SW480 (cell line): ENCODE results near the gene POU2AF1.
A peak's percentile ranks its signal among the peaks of the same experiment; 100 is the strongest.
"Not testable (repeated sequence)": the region's sequence is repeated elsewhere in the genome, so short reads cannot be mapped to it uniquely, and the experiment has no call there.

ENCODE experiments used
- DNase-seq: peaks from one replicate; pipeline ENCODE4 v3.0.0-alpha.2; 2016; ENCODE audit warnings: low spot score

POU2AF1 gene

DNA sequence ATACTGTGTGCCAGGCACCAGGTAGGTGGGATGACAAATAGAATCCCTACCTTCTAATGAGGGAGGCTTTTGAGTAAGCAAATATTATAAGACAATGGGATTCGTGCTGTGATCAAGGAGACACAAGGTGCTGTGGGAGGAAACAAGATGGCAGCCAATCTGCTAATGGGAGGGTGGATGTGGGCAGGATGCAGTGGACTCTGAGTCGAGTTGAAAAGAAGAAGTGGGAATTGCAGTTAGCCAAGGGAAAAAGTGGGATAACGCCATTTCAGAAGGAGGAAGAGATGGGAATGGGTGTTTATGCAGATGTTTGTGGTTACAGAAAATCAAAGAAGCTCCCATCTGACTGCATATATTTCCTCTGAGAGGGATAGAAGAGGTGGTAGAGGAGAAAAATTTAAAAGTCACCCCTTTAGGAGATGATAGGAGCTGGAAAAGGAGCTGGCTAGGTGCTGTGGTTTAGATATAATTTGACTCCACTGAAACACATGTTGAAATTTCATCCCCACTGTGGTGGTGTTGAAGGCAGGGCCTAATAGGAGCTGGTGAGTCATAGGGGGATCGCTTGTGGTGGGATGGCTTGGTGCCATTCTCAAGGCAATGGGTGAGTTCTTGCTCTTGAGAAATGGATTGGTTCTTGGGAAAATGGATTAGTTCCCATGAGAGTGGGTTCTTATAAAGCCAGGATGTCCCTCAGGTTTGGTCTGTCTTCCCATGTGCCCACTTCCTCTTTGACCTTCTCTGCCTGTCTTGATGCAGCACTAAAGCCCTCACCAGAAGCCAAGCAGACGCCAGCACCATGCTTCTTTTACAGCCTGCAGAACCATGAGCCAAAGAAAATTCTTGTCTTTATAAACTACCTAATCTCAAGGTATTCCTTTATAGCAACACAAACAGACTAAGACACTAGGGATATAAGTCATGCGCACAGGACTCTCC, 30.0 kb upstream of the POU2AF1 start:
- peak; percentile 33 for DNase-seq

DNA sequence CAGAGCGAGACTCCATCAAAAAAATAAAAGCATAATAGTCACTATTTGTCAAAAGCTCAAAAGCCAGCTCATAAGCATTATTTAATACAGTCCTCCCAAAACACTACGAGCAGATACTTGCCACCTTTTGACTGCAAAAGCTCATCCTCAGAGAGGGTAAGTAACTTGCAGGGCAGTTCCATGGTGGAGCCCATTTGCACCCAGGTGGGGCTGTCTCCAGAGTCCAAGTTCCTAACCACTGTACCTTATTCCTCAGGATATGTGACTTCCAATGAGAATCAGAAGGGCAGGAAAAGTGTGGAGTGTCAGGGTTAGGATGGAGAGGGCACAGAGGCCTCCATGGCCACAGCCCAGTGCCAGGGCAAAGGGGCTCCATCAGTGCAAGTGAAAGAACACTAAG, 28.6 kb upstream of the POU2AF1 start:
- DNase-seq: no peak

DNA sequence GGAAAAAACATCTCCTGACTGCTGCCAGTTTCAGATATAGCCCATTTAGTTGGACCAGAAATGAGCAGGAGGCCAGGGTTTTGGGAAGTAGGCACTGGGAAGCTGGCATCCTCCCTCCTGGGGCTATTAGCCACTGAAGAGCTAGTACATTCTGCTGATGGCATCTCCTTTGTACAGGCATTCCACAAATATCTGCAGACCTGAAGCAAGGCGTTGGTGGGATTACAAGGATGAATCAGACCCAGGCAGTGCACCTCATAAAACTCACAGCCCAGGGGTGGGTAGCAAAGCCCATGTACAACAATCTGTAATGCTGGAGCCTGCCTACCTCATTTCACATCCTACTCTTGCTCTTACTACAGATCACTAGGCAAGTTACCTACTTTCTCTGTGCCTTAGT, 27.5 kb upstream of the POU2AF1 start:
- DNase-seq: peak; percentile 41

DNA sequence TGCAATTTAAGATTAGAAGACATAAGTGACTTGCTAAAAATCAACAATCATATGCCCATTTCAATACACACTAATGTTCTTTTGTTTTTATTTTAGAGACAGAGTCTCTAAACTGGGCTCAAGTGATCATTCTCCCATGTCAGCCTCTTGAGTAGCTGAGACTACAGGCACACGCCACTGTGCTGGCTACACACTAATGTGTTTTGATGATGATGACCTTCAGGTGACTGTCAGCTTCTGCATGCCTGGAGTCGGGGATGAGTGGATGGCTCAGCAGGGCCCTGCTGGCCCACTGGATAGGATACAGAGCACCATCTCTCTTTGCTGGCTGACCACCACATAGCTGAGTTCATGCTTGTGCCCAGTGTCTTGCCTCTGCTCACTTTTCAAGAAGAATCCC, 27.0 kb upstream of the POU2AF1 start:
- no peak for DNase-seq

DNA sequence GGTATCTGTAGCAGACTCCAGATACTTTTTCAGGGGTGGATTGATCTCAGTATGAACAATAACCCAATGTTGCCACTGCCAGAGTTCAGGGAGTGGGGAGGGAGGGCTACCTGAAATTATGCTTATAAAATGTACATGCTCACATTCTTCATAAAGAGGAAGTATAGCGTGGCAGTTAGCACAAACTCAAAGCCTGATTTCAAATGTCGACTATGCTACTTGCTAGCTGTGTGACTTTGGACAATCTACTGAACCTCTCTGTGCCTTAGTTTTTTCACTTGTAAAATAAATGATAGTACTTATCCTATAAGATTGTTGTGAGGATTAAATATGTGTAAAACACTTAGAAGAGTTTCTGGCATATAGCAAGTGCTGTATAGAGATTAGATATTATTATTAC, 26.5 kb upstream of the POU2AF1 start:
- DNase-seq: no peak

DNA sequence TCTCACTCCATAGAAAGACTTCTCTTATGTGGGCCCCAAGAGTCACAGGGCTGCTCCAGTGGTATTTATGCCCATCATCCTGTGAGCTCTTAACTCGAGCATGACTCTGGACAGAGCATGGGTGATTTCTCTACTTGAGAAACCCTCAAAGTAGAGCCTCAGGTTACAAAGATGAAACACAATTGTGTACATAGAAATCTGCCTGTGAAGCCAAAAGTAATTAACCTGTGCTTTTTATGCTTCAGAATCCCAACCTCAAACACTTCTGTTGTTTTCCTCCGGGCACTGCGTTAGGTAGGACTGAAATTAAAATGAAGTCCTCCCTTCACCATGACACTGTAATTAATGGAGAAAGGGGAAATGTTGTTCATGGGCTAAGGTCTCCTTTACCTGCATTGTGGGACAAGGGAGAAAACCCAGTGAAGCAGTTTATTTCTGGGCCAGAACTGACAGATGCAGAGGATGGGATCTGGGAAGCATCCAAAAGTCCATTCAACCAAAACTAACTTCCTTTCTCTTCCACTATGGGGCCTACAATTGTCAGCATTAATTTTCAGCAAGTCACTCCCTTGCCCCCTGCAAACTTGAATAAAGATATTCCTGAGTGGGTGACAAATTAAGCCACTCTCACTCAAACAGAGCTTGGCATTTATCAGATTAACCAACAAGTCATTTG, 24.1 kb upstream of the POU2AF1 start:
- no peak for DNase-seq

DNA sequence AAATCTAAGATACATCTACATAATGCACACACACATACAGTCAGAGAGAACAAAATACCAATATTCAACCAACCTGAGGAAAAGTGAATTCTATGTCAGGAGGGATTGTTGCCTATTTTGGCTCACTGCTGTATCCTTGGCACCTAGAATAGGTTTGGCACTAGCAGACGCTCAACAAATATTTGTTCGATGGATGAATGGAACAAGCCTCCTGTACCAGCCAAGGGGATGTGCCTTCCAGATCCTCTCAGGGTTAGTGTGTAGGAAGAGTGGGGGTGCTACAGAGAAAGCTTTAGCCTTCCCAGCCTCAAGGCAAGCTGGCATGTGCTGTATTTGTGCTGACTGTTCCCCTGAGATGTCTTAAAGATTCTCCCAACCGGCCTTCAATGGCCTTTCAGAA, 23.3 kb upstream of the POU2AF1 start:
- DNase-seq: no peak

DNA sequence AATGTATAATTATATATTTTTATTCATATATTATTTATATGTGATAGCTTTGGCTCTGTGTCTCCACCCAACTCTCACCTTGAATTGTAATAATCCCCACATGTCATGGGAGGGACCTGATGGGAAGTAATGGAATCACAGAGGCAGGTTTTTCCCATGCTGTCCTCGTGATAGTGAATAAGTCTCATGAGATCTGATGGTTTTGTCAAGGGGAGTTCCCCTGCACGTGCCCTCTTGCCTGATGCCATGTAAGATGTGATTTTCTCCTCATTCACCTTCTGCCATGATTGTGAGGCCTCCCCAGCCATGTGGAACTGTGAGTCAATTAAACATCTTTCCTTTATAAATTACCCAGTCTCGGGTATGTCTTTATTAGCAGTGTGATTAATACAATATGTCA, 22.9 kb upstream of the POU2AF1 start:
- not testable (repeated sequence) for DNase-seq

DNA sequence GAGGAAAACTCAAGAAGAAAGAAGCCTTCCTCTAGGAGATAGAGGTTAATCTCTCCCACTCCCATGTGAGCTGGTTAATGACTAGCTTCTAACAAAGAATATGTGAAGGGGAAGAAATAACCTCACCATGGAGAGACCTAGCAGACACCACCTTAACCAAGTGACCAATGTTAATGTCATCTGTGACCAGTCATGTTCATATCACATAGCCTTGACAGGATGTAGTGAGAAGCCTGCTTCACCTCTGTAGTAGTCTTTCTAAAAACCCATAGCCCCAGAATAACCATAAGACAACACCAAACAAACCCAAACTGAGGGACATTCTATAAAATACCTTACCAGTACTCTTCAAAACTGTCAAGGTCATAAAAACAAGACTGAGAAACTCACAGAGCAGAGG, 21.5 kb upstream of the POU2AF1 start:
- no peak for DNase-seq

DNA sequence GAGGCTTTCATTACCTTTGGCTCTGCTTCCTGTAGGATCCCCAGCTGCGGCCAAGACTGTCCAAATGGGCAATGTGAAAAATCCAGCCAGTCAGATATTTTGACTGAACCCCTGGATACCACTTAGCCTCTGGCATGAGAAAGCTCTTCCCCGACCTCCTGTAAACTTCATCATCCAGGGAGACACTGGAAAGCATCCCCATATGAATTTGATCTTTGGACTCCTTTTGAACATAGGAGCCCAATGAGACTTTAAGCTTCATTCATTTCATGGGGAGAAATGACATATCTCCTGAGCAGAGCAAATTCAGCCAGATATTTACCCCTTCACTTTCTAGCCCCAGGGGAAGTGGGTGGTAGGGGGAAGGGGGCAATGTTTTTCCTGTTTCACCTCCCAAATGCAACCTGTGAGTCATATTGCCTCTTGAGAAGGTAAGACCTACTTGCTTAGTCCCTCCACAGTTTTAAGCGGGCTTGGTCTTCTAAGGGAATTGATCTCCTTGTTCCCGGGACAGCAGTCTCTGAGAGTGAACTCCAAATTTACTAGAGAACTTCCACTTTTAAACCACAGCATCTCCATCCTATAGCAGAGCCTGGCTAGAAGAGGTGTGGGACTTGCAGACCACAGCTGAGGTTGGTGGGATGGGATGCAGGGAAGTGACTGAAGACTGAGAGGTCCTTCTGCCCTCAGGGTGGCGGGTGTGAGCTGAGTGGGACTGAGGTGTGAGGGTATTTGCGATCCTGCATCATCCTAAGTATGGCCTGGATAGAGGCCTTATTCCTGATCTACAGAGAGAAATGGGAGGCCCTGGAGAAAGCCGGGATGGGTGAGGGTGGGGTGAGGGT, 20.3 kb upstream of the POU2AF1 start:
- DNase-seq: no peak

DNA sequence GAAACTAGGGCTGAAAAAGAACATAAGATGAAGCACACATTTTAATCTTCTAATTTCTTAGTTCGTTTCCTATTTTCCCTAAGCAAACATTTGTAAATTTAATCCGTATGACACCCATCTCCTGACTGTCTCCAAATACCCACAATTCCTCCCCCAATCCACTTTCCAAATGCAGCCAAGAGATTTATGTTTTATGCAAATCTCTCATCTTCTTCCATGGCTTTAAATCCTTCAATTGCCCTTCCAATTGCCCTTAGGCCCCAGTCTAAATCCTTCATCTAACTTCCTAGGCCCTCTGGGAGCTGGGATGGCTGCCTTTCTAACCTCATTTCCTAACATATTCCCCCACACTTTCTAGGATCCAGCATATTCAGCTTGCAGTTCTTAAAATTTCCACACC, 18.0 kb upstream of the POU2AF1 start:
- DNase-seq: no peak

DNA sequence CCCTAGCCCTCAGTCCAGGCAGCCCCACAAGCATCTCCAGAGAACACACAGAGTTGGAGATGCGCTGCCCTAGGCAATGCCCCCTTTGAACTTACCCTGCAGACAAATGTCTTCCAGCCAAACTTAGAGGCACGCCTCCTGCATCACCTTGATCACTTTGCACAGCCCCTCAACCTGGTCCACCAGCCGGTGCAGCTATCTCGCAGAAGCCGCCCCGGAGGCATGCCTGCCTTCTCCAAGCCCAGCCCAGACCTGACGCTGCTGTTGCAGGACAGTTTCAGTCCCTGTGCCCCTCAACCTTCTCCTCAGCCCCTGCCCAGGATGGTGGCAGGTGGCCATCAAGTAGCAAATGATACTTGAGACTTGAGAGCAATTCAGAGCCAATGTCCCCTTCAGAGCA, 16.7 kb upstream of the POU2AF1 start:
- no peak for DNase-seq

DNA sequence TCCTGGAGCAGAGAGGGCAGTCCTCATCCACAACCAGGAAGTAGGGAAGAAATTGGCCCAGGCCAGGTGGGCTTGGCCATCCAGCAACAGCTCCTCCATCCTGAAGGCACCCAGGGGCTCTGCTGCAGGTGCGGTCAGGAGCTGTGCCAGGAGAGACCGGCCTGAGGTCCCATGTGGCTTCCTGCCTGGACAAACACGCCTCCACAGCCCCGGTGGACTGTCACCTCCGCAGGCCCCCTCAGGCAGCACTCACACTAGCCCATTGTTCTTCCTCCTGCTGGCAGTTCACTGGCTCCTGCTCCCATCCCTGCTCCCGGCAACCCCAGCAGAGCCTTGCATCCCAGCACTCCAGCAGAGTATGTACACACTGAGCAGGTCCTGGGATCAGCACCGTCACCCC, 16.0 kb upstream of the POU2AF1 start:
- peak; percentile 52 for DNase-seq

DNA sequence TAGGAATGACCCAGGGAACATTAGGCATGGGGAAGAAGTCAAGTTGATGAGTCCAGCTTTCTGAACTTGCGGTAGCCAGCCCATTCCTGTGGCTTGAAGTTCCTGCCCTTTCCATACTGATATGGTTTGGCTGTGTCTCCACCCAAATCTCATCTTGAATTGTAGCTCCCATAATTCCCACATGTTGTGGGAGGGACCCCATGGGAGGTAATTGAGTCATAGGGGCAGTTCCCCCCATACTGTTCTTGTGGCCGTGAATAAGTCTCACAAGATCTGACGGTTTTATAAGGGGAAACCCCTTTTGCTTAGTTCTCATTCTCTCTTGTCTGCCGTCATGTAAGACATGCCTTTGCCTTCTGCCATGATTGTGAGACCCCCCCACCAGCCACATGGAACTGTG, 15.1 kb upstream of the POU2AF1 start:
- not testable (repeated sequence) for DNase-seq

DNA sequence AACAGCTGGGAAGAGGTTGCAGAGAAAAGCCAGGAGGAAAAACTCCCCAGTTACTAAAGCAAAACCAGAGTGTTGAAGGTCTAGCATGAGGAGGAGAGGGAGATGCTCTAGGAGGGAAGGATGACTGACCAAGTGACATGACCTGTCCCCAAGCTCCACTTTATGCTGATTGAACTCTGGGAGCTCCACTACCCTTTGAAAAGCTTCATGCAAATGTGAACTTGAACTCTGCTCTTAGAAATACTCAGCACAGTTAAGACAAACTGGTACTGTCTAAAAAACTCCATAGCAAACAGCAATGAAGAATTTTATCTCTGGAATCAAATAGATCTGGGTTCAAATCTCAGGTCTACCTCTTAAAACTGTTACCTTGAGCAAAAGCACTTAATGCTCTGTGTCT, 14.5 kb upstream of the POU2AF1 start:
- no peak for DNase-seq

DNA sequence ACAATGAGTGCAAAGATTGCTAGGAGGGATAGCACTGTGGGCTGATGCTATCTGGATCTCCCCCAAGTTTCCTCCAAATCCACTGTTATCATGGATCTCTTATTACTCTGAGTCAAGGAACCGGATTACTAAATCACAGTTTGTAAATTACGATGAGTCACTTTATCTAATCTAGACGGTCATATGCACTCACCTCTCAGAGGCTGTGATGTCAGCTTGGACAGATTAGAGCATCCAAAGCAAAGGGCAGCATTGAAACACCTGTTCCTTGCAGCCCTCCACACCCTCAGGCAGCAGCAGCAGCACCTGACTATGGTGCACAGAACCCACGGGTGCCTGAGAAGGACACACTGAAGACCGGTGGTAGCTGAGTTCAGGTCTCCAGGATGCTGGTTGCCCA, 14.0 kb upstream of the POU2AF1 start:
- no peak for DNase-seq

DNA sequence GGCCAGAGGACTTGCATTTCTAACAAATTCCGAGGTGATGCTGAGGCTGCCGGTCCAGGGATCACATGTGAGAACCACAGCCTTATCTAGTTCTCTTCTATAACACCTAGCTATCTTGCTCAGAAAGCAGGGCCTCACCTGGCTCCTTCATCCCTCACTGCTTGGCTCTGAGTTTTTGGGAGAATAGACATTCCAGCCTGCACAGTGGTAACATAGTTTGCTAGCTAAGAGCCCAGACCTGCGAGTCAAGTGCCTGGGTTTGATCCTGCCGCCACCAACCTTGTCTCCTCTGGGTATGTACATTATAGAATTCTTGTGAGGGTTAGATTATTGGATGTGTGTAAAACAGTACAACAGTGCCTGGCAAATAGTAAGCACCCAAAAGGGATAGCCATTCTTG, 13.5 kb upstream of the POU2AF1 start:
- no peak for DNase-seq

DNA sequence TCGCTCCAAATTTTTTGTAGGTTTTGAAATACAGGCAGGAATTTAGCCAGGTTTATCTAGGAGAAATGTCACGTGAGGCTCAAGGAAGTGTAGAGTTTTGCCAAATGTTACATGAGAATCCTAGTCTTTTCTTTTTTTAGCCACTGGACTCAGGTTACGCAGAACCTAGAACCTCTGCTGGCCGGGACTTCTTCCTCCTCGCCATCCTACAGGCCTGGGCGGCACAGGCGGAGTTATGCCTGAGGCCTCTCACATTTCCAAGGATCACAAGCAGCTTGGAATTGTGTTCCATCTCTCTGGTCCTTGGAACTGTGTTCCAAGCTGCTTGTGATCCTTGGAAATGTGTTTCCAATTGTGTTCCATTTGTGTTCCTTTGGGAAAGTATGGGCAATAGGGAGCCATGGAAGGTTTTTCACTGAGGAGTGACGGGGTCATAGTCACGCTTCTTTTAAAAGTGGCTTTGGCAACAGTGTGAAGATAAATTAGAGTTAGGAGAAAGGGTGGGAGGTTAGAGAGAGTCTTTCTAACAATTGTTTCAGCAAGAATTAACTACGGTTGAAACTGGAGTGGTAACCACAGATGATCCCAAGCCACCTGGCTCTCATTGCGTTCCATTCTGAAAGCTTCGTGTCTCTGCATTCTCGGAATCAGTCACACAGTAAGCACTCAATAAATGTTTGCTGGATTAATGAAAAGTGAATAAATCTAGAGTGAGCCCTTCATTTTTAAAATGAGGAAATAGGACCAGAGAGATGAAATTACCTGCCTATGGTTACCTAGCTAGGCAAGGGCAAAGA, 12.5 kb upstream of the POU2AF1 start:
- no peak for DNase-seq

DNA sequence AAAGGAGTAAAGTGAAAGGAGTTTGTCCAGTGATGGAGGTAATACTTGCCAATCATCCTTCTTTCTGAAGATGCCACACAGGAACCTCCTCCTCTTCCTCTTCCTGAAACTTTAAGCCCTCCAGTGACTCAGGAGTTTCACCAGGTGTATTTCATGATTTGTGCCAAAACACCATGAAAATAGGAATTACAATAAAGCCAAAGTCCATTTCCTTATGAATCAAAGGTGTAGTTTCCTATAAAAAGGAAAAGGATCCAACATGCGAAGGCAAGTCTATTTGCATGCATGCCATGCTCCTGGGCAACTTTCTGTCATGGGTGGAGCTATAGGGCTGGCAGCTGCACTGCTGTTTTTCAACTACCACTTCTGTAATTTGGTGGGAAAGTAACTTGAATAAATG, 9.8 kb upstream of the POU2AF1 start:
- DNase-seq: no peak

DNA sequence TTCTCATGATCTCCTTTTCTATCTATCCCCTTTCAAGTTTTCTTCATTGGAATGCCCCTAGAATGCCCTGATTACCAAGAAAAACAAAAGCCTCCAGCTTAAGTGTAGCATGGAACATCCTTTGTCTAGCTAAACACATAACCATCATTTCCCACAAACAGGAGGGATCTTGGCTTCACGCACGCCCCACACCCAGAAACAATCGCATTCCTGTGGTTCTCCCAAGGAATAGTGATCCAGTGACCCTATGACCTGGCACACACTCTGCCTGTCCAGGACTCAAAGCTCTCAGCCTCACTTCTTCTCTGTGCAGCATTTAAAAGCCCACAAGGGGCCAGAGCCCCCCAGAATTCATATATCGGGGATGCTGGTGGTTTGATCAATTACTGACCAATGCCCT, 9.3 kb upstream of the POU2AF1 start:
- no peak for DNase-seq

DNA sequence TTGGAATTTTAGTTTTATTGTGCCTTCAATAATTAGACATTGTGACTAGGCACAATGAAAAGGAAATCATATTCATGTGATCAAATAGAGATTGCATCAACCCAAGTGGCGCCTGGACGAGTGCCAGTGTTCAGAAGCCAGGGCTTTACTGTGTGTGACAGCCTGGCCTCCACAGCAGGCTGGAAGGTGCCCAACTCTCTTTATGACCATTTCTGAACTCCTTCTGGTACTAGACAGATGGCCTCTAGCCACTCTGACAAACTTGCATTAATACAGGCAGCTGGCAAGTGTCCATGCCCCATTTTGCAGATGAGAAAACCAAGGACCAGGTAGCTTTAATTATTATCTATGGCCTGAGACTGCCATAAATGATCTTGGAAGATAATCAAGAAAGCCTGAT, 8.3 kb upstream of the POU2AF1 start:
- DNase-seq: no peak

DNA sequence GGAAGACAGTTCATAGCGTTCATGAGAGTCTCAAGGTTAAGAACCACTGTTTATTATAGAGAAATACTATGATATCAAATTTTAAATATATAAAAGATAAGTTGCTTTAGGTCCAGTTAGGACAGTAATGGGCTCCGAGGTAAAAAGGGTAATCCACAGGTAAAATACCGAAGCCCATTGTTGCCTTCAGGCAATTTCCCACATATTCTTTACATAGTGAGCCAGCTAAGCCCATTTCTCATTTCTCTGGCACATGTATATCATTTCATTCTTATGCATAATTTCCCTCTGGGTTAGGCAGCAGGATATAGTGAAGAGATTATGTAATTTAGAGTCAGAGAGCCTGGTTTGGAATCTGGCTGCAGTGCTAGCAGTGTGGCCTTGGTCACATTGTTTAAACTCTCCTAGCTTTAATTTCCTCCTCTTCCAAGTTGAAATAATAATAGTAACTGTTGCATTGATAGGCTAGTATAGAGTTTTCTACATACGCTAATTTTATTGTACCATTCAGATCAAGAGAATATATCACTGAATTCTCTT, 7.6 kb upstream of the POU2AF1 start:
- DNase-seq: no peak
